CD4-positive, CD25-positive, alpha-beta regulatory T cell (primary cell): ENCODE measurements around the gene ZNF654. TPM values are rescaled to one million over a fixed set of nuclear protein-coding genes. Genes with fewer than 3 reads are reported as not detected.

Experiments used
- ATAC-seq, 2 donors: fragments of 150-1000 bp; cut with Tn5 transposase; one replicate each; pipeline ENCODE4 v1.10.0; 2021; ENCODE audit warnings: low read depth in 2 of 2, moderate number of reproducible peaks in 2 of 2, moderate library complexity in 1 of 2
- DNase-seq, 3 donors: peaks; one replicate each; pipeline versions ENCODE4 v3.0.0 to v3.0.0-alpha.2; 2012 to 2022; ENCODE audit warnings: mixed read lengths in 1 of 3
- H3K27ac ChIP-seq: one replicate; pipeline ENCODE4 v1.7.0; 2013; ENCODE audit warnings: mild to moderate bottlenecking, low read length; ENCODE audit not compliant: insufficient read depth, poor library complexity, severe bottlenecking
- H3K27me3 ChIP-seq: one replicate; pipeline ENCODE4 v1.7.0; 2013; ENCODE audit warnings: low read length; ENCODE audit not compliant: control insufficient read depth, insufficient read depth
- H3K36me3 ChIP-seq: one replicate; pipeline ENCODE4 v1.7.0; 2013; ENCODE audit warnings: mild to moderate bottlenecking, low read length, moderate library complexity; ENCODE audit not compliant: control insufficient read depth, insufficient read depth
- H3K4me1 ChIP-seq: 2 replicates; pipeline ENCODE4 v1.7.0; 2013; ENCODE audit warnings: mild to moderate bottlenecking, low read length; ENCODE audit not compliant: insufficient read depth, control insufficient read depth, poor library complexity, severe bottlenecking
- H3K4me3 ChIP-seq: one replicate; pipeline ENCODE4 v1.7.0; 2013; ENCODE audit warnings: low read depth, mild to moderate bottlenecking, low read length, moderate library complexity
- H3K9me3 ChIP-seq, 2 experiments: 1 replicate in 1 of 2; 2 replicates in 1 of 2; pipeline ENCODE4 v1.7.0; 2013; ENCODE audit warnings: low read length in 2 of 2, mild to moderate bottlenecking in 1 of 2, moderate library complexity in 1 of 2; ENCODE audit not compliant: control insufficient read depth in 2 of 2
- H3K27ac Mint-ChIP-seq, 3 donors: one replicate each; pipeline ENCODE4 v1.8.0; 2020 to 2022; ENCODE audit warnings: mild to moderate bottlenecking in 3 of 3, mixed read lengths in 3 of 3, moderate library complexity in 2 of 3
- H3K27me3 Mint-ChIP-seq: one replicate; pipeline ENCODE4 v1.8.0; 2022; ENCODE audit warnings: mild to moderate bottlenecking, mixed read lengths
- H3K36me3 Mint-ChIP-seq: one replicate; pipeline ENCODE4 v1.8.0; 2020; ENCODE audit warnings: mixed read lengths
- H3K4me1 Mint-ChIP-seq, 4 donors: one replicate each; pipeline ENCODE4 v1.8.0; 2020 to 2022; ENCODE audit warnings: mixed read lengths in 4 of 4, mild to moderate bottlenecking in 1 of 4
- H3K4me3 Mint-ChIP-seq, 4 donors: one replicate each; pipeline ENCODE4 v1.8.0; 2020 to 2022; ENCODE audit warnings: mild to moderate bottlenecking in 4 of 4, mixed read lengths in 4 of 4, moderate library complexity in 3 of 4
- H3K9me3 Mint-ChIP-seq, 7 donors: one replicate each; pipeline ENCODE4 v1.8.0; 2020 to 2022; ENCODE audit warnings: mixed read lengths in 7 of 7, mild to moderate bottlenecking in 3 of 7, moderate library complexity in 2 of 7
- polyA plus RNA-seq, 4 donors: library from polyadenylated mRNA; unstranded; fragments of 300-500 nt; fragmentation: Illumina TruSeq; gene quantifications; one replicate each; pipeline ENCODE4 v1.2.3, GENCODE V29; 2021
- total RNA-seq: library from RNA; stranded (reverse); gene quantifications from one replicate; pipeline ENCODE4 v1.2.3, GENCODE V29; 2022

Gene ZNF654
- total and polyA plus RNA-seq, 5 donors from 2014 or later: 10.4 to 19.1 (median 15.8) TPM

- Histone ChIP-seq H3K27ac (no peak overlapping the region), H3K4me3 (peak overlapping the region; percentile 84), H3K36me3 (no peaks in the 10 kb centered on the region), H3K4me1 (peaks cover 14% of the 10 kb centered on the region), H3K27me3 (no peaks in the 10 kb centered on the region), H3K9me3 (no peaks in the 10 kb centered on the region)
- peak overlapping the region; percentile 59 to 78 (median 66) for H3K4me3 Mint-ChIP-seq
- peaks cover 17 to 40% (median 20%) of the 10 kb centered on the region in 4 donors for H3K4me1 Mint-ChIP-seq
- DNase-seq: no peak
- peak overlapping the region in 2 of 3 donors; percentile 13 to 61 for H3K27ac Mint-ChIP-seq
- no peak for ATAC-seq
- peaks cover 0 to 2% (median 0%) of the 10 kb centered on the region in 7 donors for H3K9me3 Mint-ChIP-seq
- H3K27me3 Mint-ChIP-seq: no peaks in the 10 kb centered on the region
- no peaks in the 10 kb centered on the region for H3K36me3 Mint-ChIP-seq
These were observed 28.8 kb upstream of the ZNF654 start for GRCh38 chr3:88030210-88030609.

DNA sequence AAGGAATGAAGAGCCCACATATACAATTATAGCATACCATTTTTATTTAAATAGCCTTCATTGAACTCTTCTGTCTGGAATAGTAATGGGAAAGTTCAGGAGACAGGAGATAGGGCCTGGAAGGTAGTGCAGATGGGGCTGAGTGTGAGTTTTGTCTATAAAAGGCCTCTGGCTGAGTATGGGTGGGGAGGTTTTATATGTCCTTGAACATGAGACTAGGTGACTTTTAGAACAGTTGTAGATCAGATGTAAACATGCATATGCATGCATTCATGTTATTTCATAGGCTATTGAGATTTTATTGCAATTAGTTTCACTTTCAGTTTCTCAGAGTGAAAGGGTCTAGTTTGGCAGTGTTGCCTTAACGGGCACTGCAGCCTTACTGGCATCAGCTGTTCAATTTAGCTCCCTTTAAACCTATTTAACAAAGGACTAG lies 27.4 kb upstream of the ZNF654 start:
- H3K27me3 Mint-ChIP-seq: no peaks in the 10 kb centered on the region
- DNase-seq (peak in 2 of 3 donors; percentile 58 to 80), ATAC-seq (peak; percentile 77 to 87)
- Histone ChIP-seq H3K36me3 (no peaks in the 10 kb centered on the region), H3K9me3 (no peaks in the 10 kb centered on the region), H3K27ac (peak overlapping the region; percentile 65), H3K4me1 (peaks cover 14% of the 10 kb centered on the region), H3K27me3 (no peaks in the 10 kb centered on the region), H3K4me3 (peak overlapping the region; percentile 91)
- H3K9me3 Mint-ChIP-seq: peaks cover 0 to 2% (median 0%) of the 10 kb centered on the region in 7 donors
- H3K4me1 Mint-ChIP-seq: peaks cover 17 to 40% (median 20%) of the 10 kb centered on the region in 4 donors
- peak overlapping the region; percentile 93 to 98 (median 96) for H3K27ac Mint-ChIP-seq
- peak overlapping the region; percentile 58 to 89 (median 87) for H3K4me3 Mint-ChIP-seq
- H3K36me3 Mint-ChIP-seq: no peaks in the 10 kb centered on the region

DNA sequence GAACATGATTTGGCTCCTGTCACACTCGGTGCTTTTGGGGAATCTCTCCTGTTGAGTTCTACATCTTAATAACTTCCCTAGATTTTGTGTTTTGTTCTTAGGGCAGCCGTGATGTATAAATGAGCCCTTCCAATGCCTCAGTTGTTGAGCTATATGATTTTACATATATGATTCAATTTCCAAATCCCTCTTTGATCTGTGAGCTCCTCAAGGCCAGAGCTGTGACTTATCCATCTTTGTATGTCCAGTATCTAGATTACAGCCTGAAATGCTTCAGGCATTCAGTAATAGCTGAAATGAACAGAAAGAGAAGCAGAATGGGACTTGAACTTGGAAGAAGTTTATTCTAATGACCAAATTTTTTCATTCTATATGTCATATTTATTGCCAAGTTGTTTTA lies 26.8 kb upstream of the ZNF654 start:
- H3K27me3 ChIP-seq: no peaks in the 10 kb centered on the region
- H3K9me3 ChIP-seq: no peaks in the 10 kb centered on the region
- Mint-ChIP-seq H3K9me3 (peaks cover 0 to 2% (median 0%) of the 10 kb centered on the region in 7 donors), H3K4me1 (peaks cover 17 to 40% (median 20%) of the 10 kb centered on the region in 4 donors), H3K27me3 (no peaks in the 10 kb centered on the region), H3K36me3 (no peaks in the 10 kb centered on the region), H3K27ac (peak overlapping the region; percentile 93 to 98 (median 96)), H3K4me3 (peak overlapping the region; percentile 58 to 89 (median 87))
- DNase-seq (no peak), ATAC-seq (no peak)
- peak overlapping the region; percentile 65 for H3K27ac ChIP-seq
- H3K4me3 ChIP-seq: peak overlapping the region; percentile 91
- H3K36me3 ChIP-seq: no peaks in the 10 kb centered on the region
- H3K4me1 ChIP-seq: peaks cover 14% of the 10 kb centered on the region

- Histone ChIP-seq H3K4me3 (no peak overlapping the region), H3K27me3 (no peaks in the 10 kb centered on the region), H3K27ac (no peak overlapping the region), H3K36me3 (no peaks in the 10 kb centered on the region), H3K4me1 (peaks cover 14% of the 10 kb centered on the region), H3K9me3 (no peaks in the 10 kb centered on the region)
- Mint-ChIP-seq H3K9me3 (peaks cover 0 to 2% (median 0%) of the 10 kb centered on the region in 7 donors), H3K4me1 (peaks cover 17 to 40% (median 20%) of the 10 kb centered on the region in 4 donors), H3K27ac (peak overlapping the region; percentile 5 to 93 (median 63)), H3K36me3 (no peaks in the 10 kb centered on the region), H3K27me3 (no peaks in the 10 kb centered on the region), H3K4me3 (peak overlapping the region in 3 of 4 donors; percentile 5 to 23 (median 11))
- DNase-seq (no peak), ATAC-seq (no peak)
These were observed 26.0 kb upstream of the ZNF654 start for GRCh38 chr3:88033079-88033478.

GRCh38 chr3:88033808-88034207 lies 25.2 kb upstream of the ZNF654 start:
- H3K36me3 Mint-ChIP-seq: no peaks in the 10 kb centered on the region
- H3K4me1 ChIP-seq: peaks cover 14% of the 10 kb centered on the region
- H3K9me3 ChIP-seq: no peaks in the 10 kb centered on the region
- no peak overlapping the region for H3K4me3 ChIP-seq
- H3K9me3 Mint-ChIP-seq: peaks cover 0 to 2% (median 0%) of the 10 kb centered on the region in 7 donors
- ATAC-seq (no peak), DNase-seq (peak in 1 of 3 donors; percentile 13)
- no peaks in the 10 kb centered on the region for H3K36me3 ChIP-seq
- no peak overlapping the region for H3K27ac ChIP-seq
- H3K27me3 ChIP-seq: no peaks in the 10 kb centered on the region
- H3K27me3 Mint-ChIP-seq: no peaks in the 10 kb centered on the region
- peak overlapping the region; percentile 3 to 53 (median 9) for H3K27ac Mint-ChIP-seq
- peaks cover 17 to 40% (median 20%) of the 10 kb centered on the region in 4 donors for H3K4me1 Mint-ChIP-seq
- H3K4me3 Mint-ChIP-seq: peak overlapping the region in 1 of 4 donors; percentile 17

DNA sequence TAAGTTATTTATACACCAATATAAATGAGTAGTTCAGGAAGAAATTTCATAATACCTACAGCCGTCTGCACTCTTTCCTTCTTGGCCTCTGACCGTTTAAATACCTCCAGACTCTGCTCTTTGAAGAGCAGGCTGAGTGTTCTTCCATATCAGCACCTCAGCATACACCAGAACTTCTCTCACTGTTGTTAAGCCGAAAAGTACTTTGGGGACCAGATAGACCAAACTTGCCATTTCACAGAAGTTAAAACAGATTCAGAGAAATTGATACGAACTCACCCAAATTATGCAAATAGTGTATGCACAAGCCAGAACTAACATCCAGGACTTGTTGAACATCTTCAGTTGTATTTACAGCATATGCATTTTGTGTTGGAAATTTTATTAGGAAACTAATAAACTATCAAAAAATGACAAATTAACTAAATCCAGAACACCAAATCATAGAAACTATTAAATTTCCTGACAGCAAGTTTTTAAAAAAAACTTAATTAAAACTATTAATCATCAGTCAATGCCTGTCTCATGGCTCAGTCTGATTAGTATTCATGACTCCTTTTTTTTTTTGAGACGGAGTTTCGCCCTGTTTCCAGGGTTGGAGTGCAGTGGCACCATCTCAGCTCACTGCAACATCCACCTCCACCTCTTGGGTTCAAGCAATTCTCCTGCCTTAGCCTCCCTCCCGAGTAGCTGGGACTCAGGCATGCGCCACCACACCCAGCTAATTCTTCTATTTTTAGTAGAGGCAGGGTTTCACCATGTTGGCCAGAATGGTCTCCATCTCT lies 24.4 kb upstream of the ZNF654 start:
- no peaks in the 10 kb centered on the region for H3K9me3 ChIP-seq
- DNase-seq (peak in 1 of 3 donors; percentile 74), ATAC-seq (no peak)
- H3K27me3 Mint-ChIP-seq: no peaks in the 10 kb centered on the region
- peak overlapping the region in 1 of 4 donors; percentile 17 for H3K4me3 Mint-ChIP-seq
- peak overlapping the region in 2 of 3 donors; percentile 2 to 45 for H3K27ac Mint-ChIP-seq
- H3K4me1 Mint-ChIP-seq: peaks cover 14 to 38% (median 17%) of the 10 kb centered on the region in 4 donors
- H3K36me3 ChIP-seq: no peaks in the 10 kb centered on the region
- peaks cover 0 to 2% (median 0%) of the 10 kb centered on the region in 7 donors for H3K9me3 Mint-ChIP-seq
- H3K4me3 ChIP-seq: peak overlapping the region; percentile 8
- no peak overlapping the region for H3K27ac ChIP-seq
- peaks cover 14% of the 10 kb centered on the region for H3K4me1 ChIP-seq
- no peaks in the 10 kb centered on the region for H3K27me3 ChIP-seq
- no peaks in the 10 kb centered on the region for H3K36me3 Mint-ChIP-seq

DNA sequence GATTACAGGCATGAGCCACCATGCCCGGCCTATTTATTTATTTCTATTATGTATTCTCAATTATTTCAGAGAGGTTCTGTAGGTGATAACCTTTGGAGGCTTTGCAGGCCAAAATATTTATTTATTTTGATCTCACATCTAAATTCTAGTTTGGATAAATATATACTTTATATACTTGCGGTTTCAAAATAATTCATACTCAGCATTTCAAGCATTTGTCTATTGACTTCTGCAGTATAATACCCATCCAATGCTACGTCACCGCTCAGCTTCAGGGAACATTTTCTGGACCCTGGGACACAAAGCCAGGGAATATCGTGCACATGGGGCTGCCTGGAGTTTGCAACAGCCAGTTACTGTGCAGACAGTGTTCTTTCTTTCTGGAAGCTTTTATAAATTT lies 22.8 kb upstream of the ZNF654 start:
- peaks cover 9 to 30% (median 13%) of the 10 kb centered on the region in 4 donors for H3K4me1 Mint-ChIP-seq
- DNase-seq: no peak
- H3K36me3 ChIP-seq: no peaks in the 10 kb centered on the region

More for the DNA sequence above, 22.8 kb upstream of the ZNF654 start:
- Histone ChIP-seq H3K9me3 (no peaks in the 10 kb centered on the region), H3K4me3 (no peak overlapping the region), H3K27me3 (no peaks in the 10 kb centered on the region), H3K27ac (no peak overlapping the region), H3K4me1 (peaks cover 8% of the 10 kb centered on the region)
- no peak for ATAC-seq
- Mint-ChIP-seq H3K9me3 (peaks cover 0 to 4% (median 0%) of the 10 kb centered on the region in 7 donors), H3K36me3 (no peaks in the 10 kb centered on the region), H3K4me3 (no peak overlapping the region), H3K27ac (no peak overlapping the region), H3K27me3 (no peaks in the 10 kb centered on the region)
